HG02763 (cell line): Measurements from ENCODE around the gene DUOX2.

Experiments used
- ATAC-seq: cut with Tn5 transposase; IDR thresholded peaks from one replicate; pipeline ENCODE4 v1.9.1; 2021; ENCODE audit warnings: mild to moderate bottlenecking, moderate library complexity; ENCODE audit not compliant: unreplicated experiment

The DUOX2 gene

DNA sequence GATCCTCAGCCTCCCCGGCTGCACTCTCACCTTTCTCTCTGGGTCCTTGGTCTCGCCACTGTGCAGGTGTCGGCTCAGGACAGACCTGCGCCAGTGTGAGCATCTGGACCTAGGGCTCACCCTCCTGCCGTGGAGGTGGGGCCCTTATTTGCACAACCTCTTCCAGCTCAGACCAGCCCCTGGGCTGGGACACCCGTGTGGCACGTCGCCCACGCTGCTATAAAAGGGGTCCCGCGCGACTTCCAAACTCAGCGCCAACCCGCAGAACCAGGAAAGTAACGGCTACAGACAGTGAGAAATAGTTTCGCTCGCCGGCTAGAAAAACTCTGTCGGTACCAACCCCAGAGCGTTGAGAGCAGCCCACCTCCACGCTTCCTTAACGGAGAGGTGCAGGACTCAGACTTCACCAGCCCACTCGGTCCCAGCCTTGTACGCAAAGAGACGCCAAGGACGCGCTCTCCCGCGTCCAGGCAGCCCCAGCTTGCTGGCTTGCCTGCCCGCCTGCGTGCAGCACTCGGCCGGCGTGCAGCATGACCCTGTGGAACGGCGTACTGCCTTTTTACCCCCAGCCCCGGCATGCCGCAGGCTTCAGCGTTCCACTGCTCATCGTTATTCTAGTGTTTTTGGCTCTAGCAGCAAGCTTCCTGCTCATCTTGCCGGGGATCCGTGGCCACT lies at the start of gene DUOX2, which contains the start of gene DUOXA2:
DUOX2 (minus strand) TSS at position 97 of the 675 bp plus-strand sequence. CDS start 761 bp downstream, outside the sequence.
DUOXA2 (plus strand) TSS at position 251 of the 675 bp plus-strand sequence; CDS start at position 531, 280 bp downstream.
- no peak for ATAC-seq

DNA sequence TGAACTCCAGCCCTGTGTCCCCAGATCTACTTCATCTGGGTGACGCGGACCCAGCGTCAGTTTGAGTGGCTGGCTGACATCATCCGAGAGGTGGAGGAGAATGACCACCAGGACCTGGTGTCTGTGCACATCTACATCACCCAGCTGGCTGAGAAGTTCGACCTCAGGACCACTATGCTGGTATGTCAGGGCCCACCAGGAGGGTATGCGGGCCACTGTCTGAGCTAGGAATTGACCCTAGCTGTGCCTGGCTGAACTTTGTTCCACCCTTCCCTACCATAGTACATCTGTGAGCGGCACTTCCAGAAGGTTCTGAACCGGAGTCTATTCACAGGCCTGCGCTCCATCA lies 49.5 kb upstream of the DUOX2 start:
- ATAC-seq: no peak

DNA sequence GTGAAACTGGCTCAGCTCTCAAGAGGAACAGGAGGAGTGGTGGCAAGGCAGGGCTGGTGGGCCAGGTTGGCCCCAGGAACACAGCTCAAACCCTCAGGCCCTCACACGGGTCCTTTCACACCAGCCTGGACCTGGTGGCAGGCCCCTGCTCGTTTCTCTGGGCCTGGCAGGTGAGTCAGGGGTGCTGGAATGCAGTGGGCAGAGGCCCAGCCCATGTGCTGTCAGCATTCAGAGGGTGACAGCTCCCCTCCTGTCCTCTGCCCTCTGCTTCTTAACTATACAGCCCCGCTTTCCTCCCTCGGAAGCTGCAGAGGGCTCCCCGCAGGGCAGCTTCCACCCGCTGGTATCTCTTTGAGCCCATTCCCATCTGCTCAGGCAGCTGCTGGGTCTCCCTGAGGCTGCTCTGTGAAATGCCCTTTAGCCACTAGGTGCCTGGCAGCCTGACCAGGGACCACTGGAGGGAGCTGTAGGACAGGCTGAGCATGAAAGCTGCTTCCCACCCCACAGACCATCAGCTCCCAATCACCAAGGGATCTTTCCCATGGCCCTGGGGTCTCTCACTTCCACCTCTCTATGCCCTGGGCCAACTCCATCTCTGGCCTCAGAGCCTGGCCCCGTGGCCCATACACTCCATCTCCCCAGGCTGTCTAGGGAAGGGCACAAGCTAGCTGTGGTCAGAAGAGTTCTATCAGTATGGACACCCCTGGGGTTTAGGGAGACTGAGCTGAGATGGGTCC lies 49.0 kb upstream of the DUOX2 start:
- ATAC-seq: peak; percentile 30

- no peak for ATAC-seq
Measured at GRCh38 chr15:45161666-45162065, 47.7 kb upstream of the DUOX2 start.

- no peak for ATAC-seq
Measured at GRCh38 chr15:45157974-45158373, 44.0 kb upstream of the DUOX2 start.

DNA sequence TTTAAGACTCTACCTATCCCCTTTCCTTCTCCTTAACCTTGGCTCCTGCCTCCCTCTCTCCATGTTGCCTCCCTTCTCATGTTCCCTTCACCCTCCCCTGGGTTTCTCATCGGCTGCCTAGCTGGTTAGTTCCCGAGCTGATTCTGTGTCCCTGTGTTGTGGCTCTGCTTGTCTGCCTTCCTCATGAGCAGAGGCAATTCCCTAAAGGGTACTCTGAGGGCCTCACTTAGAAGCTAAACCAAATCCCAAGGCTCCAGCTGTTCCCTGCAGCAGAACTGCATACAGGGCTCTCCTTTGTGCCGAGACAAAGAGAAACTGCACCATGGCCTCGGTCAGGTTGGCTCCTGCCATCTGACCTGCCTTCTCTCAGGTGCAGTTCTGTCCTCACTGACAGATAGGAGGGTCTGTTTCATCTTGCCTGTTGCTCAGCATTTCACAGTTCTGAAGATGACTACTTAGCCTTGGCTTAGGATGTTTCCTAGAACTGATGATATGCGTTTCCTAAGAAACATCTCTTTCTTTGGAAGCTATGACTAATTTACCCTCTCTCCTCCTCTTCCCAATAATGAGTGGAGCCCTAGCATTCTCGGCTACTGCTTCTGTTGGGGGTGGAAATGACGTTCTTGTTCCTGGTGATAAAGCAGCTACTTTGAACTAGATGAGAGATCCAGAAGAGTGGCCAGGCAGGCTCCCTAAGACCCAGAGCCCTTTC lies 42.9 kb upstream of the DUOX2 start:
- no peak for ATAC-seq

- no peak for ATAC-seq
Measured at GRCh38 chr15:45155739-45156138, 41.8 kb upstream of the DUOX2 start.

GRCh38 chr15:45151998-45152828 lies 38.2 kb upstream of the DUOX2 start:
- no peak for ATAC-seq

GRCh38 chr15:45150997-45151396 lies 37.0 kb upstream of the DUOX2 start:
- no peak for ATAC-seq

DNA sequence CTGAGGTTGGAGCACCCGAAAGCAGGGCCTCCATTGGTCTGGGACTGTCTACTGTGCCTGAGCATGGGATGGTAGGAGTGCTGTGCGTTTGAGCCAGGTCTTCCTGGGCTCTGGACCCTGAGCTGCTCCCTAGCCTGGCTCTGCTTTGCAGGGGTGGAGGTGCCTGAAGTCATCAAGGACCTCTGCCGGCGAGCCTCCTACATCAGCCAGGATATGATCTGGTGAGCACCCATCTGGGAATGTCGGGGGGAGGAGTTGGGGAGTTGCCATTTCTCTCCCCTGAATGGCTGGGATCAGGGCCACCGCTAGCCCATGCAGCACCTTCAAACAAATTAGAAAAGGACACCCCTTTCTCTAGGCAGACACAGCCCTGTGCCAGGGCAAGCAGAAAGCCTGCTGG lies 36.5 kb upstream of the DUOX2 start:
- ATAC-seq: no peak

DNA sequence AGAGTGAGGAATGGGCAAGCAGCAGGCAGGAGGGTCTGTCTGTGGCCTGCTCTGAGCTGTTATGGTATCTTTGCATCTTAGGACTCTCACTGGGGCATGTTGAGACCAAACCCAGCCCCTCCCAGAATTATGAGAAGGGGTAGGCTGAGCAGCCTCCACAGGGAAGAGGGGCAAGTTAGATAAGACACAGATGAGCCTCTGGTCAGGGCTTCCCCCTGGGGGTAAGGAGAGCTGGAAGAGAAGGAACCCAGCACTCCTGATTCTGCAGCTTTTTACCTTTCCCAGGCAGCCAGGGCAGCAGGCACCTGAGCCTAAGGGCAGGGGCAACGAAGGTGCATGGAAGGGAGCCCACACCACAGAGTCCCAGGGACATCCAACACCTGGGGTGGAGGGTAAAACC lies 35.1 kb upstream of the DUOX2 start:
- no peak for ATAC-seq

DNA sequence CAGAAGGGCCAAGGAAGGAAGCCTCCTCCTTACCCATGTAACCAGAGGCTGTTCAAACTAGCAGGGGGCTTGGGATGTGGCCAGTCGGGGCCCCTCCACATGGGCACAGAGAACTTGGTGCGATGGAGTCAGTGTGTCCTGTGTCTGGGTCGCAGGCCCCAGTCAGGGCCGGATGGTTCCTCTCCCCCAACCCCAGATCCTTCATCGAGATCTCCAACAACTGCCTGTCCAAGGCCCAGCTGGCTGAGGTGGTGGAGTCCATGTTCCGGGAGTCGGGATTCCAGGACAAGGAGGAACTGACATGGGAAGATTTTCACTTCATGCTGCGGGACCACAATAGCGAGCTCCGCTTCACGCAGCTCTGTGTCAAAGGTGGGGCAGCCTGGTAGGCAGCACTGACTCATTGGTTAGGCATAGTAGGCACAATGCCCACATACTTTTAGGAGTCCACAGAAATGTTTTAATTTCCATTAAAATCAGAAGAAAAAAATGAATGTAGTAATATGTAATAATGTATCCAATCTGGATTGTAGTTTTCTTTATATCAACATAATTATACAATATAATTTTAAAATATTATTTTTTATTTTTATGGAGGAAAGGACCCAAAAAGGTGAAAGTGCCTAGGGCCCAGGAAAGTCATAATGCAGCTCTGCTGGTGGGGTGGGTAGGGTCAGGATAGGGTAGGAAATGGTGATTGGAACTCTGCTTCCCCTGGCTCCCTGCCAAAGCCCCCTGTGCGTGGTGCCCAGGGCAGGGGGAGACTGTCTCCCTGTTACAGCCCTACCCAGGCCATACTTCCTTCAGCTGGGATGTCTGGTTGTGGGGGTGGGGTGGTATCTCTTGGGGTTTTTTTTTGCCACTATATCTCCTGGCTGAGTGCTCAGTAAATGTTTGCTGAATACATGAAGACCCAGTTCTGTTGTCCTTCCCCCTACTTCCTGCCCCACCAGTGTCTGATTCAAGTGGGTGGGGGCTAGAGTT lies 34.4 kb upstream of the DUOX2 start:
- ATAC-seq: no peak

DNA sequence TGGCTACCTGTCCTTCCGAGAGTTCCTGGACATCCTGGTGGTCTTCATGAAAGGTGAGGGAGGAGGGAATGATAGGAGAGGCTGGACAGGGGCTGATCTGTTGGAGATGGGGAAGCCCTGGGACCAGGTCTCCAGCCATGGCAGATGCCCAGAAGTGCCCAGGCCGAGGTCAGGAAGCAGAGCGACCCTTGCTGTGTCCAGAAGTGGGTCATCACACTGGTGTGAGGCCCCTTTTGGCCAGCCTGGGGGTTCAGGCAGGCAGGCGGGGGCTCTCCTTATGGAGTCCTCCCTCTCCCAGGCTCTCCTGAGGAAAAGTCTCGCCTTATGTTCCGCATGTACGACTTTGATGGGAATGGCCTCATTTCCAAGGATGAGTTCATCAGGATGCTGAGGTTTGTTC lies 33.6 kb upstream of the DUOX2 start:
- ATAC-seq: no peak

DNA sequence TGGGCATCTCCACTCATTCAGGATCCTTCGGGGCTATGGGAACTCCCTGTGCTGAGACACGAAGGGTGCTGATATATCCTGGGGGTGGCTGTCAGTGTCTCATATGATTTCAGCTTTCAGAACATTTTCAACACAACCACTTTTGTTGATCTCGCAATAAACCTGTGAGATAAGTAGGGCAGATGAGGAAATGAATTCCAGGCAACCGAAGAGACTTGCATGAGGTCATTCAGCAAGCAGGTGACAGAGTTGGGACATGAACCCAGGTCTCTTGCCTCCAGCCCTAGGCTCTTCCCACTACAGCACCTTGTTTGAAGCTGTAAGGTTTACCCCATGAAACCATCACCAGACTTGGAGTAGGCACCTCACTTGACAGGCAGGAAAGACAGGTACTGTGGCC lies 32.4 kb upstream of the DUOX2 start:
- no peak for ATAC-seq

DNA sequence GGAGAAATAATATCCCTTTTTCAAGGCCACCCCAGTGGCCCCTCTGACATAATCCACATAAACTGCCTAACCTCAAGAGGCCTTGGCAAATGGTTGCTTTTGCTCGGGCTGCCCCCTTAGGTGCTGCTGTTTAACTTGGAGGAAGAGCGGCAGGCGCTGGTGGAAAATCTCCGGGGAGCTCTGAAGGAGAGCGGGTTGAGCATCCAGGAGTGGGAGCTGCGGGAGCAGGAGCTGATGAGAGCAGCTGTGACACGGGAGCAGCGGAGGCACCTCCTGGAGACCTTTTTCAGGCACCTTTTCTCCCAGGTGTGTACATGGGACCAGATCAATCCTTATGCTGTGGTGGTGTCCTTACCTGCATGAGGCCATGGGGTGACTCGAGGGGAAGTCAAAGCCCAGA lies 30.8 kb upstream of the DUOX2 start:
- no peak for ATAC-seq

DNA sequence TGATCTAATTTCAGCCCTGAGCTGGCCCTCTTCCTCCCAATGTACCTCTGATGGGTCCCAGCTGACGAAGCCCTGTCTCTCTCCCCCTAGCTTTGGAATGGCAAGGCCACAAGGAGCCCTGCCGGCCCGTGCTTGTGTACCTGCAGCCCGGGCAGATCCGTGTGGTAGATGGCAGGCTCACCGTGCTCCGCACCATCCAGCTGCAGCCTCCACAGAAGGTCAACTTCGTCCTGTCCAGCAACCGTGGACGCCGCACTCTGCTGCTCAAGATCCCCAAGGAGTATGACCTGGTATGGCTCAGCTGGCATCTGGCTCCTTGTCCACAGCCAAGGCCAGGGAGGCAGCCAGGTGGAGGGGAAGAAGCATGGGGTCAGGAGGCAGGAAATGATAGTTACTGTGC lies 30.0 kb upstream of the DUOX2 start:
- no peak for ATAC-seq

DNA sequence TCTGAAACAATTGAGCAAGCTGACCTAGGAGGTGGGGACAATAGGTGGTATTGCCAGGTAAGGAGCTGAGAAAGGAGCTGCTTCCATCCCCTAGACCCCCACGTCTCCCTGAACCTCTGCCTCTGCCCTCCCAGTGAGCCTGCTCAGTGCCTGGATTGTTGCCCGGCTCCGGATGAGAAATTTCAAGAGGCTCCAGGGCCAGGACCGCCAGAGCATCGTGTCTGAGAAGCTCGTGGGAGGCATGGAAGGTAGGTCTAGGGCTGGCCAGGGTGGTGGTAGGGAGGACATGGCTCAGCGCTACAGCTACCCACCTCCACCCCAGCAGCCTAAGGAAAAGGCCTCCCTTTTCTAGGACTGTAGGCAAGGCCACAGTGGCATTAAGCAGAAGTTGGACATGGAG lies 29.1 kb upstream of the DUOX2 start:
- no peak for ATAC-seq

DNA sequence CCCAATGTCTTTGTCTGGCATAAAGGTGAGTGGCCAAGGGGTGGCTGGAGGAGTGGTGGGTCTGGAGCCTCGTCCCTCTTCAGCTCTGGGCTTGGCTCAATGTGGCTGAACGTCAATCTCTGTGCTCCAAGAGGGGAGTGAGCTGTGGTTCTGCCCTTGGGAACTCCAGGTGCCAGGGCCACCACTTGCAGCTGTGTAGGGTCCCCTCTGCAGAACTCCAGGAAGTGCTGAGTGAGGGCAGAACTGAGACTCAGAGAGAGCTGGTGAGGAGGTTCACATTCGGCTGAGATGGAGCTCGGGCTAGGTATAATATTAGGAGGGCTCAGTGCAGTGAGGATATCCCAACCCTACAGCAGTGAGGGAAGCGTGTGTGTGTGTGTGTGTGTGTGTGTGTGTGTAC lies 27.4 kb upstream of the DUOX2 start:
- no peak for ATAC-seq

DNA sequence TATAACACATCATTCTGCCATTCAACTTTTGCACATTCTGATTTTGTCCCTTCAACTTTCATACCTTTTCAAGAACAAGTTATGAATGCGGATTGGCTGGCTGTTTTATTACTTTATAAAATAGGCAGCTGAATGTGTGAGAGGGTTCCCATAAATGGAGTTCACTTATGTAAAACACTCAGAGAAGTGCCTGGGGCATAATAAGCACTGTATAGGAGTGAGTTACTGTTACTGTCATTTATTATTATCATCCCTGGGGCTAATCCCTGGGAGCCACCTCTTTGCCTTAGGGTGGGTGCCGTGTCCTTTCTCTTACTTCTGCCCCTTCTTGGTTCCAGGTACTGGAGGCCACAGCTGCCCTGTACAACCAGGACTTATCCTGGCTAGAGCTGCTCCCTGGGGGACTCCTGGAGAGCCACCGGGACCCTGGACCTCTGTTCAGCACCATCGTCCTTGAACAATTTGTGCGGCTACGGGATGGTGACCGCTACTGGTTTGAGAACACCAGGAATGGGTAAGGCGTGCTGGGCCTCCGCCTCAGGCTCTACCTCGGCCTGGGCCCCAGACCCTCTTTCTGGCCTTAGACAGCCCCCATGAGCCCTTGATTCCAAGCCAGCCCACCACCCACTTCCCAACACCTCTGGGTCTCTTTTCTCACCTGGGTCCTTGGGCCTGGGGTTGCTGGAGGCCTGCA lies 26.7 kb upstream of the DUOX2 start:
- no peak for ATAC-seq
